GM12892 (cell line): Measurements from ENCODE around the gene MBD6.

Experiments
- POLR2A ChIP-seq: IDR thresholded peaks from 2 replicates; pipeline ENCODE4 v1.6.1; 2011; ENCODE audit warnings: low read depth, low read length, control low read depth
- POLR2AphosphoS5 ChIP-seq: IDR thresholded peaks from 2 replicates; pipeline ENCODE4 v1.6.1; 2011; ENCODE audit warnings: low read depth, low read length, control low read depth
- TAF1 ChIP-seq: IDR thresholded peaks from 2 replicates; pipeline ENCODE4 v1.6.1; 2011; ENCODE audit warnings: low read depth, mild to moderate bottlenecking, control low read depth, low read length, borderline replicate concordance

DNA sequence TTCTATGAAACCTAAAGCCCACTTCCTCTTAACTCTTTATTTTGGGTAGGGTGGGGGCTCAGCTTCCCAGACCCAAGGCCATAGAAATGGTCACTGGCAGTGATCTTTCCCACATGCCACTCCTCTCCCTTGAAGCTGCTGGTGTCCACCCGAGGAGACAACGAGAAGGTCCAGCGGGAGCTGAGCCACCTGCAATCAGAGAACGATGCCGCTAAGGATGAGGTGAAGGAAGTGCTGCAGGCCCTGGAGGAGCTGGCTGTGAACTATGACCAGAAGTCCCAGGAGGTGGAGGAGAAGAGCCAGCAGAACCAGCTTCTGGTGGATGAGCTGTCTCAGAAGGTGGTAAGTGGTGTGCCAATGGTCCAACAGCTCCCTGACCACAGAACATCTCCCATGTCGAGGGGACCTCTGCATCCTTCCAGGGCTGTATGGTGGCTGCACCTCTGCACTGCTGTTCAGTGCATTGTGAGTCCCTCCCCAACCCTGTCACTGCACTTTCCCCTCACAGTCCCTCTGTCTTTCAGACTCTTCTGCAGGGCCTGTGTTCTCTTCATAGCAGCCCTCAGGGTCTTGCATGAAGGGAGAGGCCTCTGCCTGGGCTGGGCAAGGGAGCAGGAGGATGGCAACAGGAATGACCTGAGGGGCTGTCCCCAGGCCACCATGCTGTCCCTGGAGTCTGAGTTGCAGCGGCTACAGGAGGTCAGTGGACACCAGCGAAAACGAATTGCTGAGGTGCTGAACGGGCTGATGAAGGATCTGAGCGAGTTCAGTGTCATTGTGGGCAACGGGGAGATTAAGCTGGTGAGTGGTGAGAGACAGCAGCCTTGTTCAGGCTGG is 49.5 kb downstream of the MBD6 start:
- no peak for TF ChIP-seq POLR2AphosphoS5
- TF ChIP-seq POLR2A: no peak
- TF ChIP-seq TAF1: no peak
